Transverse colon (tissue), 4 donors: ENCODE results near the gene CEBPE. TPM values are rescaled to one million over a fixed set of nuclear protein-coding genes. Genes with fewer than 3 reads are reported as not detected.

ENCODE experiments used
- DNase-seq: peaks from one replicate; pipeline ENCODE4 v3.0.0-alpha.2; 2019
- H3K27ac ChIP-seq, 4 donors: fragments of 200-600 bp; sonication (generic); 2 replicates each; pipeline ENCODE4 v1.5.1; 2016 to 2018; ENCODE audit warnings: inconsistent platforms in 4 of 4
- H3K27me3 ChIP-seq: fragments of 200-600 bp; sonication (generic); 2 replicates; pipeline ENCODE4 v1.5.1; 2017; ENCODE audit warnings: inconsistent platforms
- H3K36me3 ChIP-seq, 4 donors: fragments of 200-600 bp; sonication (generic); 2 replicates each; pipeline ENCODE4 v1.5.1; 2017 to 2019; ENCODE audit warnings: inconsistent platforms in 4 of 4
- H3K4me1 ChIP-seq, 4 donors: fragments of 200-600 bp; sonication (generic); 2 replicates each; pipeline ENCODE4 v1.5.1; 2017 to 2020; ENCODE audit warnings: inconsistent platforms in 4 of 4
- H3K4me3 ChIP-seq, 4 donors: fragments of 200-600 bp; sonication (generic); 1 replicate in 1 of 4; 2 replicates in 3 of 4; pipeline versions ENCODE4 v1.5.1 to v1.6.1; 2017 to 2019; ENCODE audit warnings: inconsistent platforms in 4 of 4
- H3K9me3 ChIP-seq, 2 donors: fragments of 200-600 bp; sonication (generic); 2 replicates each; pipeline ENCODE4 v1.5.1; 2017 to 2019; ENCODE audit warnings: inconsistent platforms in 2 of 2
- CTCF ChIP-seq, 5 experiments: fragments of 200-600 bp in 3 of 5; fragments of 450-650 bp in 2 of 5; sonication (generic) in 3 of 5; IDR thresholded peaks; 1 replicate in 2 of 5; 2 replicates in 3 of 5; pipeline ENCODE4 v1.5.1; 2016 to 2017; ENCODE audit warnings: antibody characterized with exemption in 5 of 5, inconsistent platforms in 3 of 5, mild to moderate bottlenecking in 2 of 5, moderate library complexity in 1 of 5
- EP300 ChIP-seq: sonication (generic); formaldehyde crosslinking; IDR thresholded peaks from one replicate; pipeline ENCODE4 v1.6.1; 2017; ENCODE audit warnings: antibody characterized with exemption, low read depth
- POLR2A ChIP-seq: fragments of 450-650 bp; IDR thresholded peaks from one replicate; pipeline ENCODE4 v1.6.1; 2016; ENCODE audit warnings: antibody characterized with exemption, mild to moderate bottlenecking, moderate library complexity
- POLR2AphosphoS5 ChIP-seq, 3 donors: sonication (generic); formaldehyde crosslinking; IDR thresholded peaks; one replicate each; pipeline ENCODE4 v1.6.1; 2016; ENCODE audit warnings: antibody characterized with exemption in 3 of 3
- WGBS, 2 donors: methylation state at CpG; one replicate each; pipeline ENCODE4 v1.1.5; 2018; ENCODE audit warnings: low coverage in 1 of 2; 5-methylcytosine and 5-hydroxymethylcytosine counted together
- in situ Hi-C, 4 donors: fragments of 200-750 bp; cut with MboI; loops; one replicate each; pipeline versions ENCODE4 v1.15.0 to v1.15.1; 2017; ENCODE audit warnings: low sequenced_read_pairs in 3 of 4, low pct_ligation_motif_present in 1 of 4, low pct_unique_long_range_greater_than_20kb in 1 of 4
- intact Hi-C: fragments of 100-400 bp; cut with DNase I; formaldehyde crosslinking; loops from one replicate; pipeline ENCODE4 v1.15.1; 2023; ENCODE audit warnings: low total_unique reads
- total RNA-seq, 4 donors: library from RNA; depleted of rRNA; stranded (reverse); fragments of >200 nt; gene quantifications; one replicate each; pipeline ENCODE4 v1.1.0, GENCODE V29; 2016

Gene CEBPE
- total RNA-seq, 4 donors from 2014 or later: not detected

GRCh38 chr14:23091294-23092225, 27.5 kb downstream of the CEBPE start:
- WGBS, 2 donors: 88 to 89% methylated on average over 9 to 12 of the region's 12 CpGs
- H3K27me3 ChIP-seq: no peaks in the 10 kb centered on the region
- DNase-seq: no peak
- intact Hi-C loops: no loop called here
- H3K4me1 ChIP-seq: peaks cover 11 to 32% (median 16%) of the 10 kb centered on the region in 4 donors
- TF ChIP-seq POLR2A (no peak), CTCF (IDR thresholded peaks at IDR 0.05) (no peak), EP300 (no peak), POLR2AphosphoS5 (IDR thresholded peaks at IDR 0.05) (no peak)
- no peaks in the 10 kb centered on the region for H3K9me3 ChIP-seq
- no peak overlapping the region for H3K27ac ChIP-seq
- H3K36me3 ChIP-seq: peaks cover 0 to 63% (median 25%) of the 10 kb centered on the region in 4 donors
- in situ Hi-C loops: no loop called here
- H3K4me3 ChIP-seq: no peak overlapping the region

- no peaks in the 10 kb centered on the region for H3K27me3 ChIP-seq
- intact Hi-C loops: no loop called here
- no peaks in the 10 kb centered on the region for H3K9me3 ChIP-seq
- no peak for DNase-seq
- in situ Hi-C loops: no loop called here
- TF ChIP-seq EP300: no peak
- peaks cover 10 to 31% (median 14%) of the 10 kb centered on the region in 4 donors for H3K4me1 ChIP-seq
- H3K36me3 ChIP-seq: peaks cover 0 to 73% (median 31%) of the 10 kb centered on the region in 4 donors
- H3K4me3 ChIP-seq: no peak overlapping the region
- no peak overlapping the region for H3K27ac ChIP-seq
- 86 to 92% methylated on average over 3 to 4 of the region's 4 CpGs for WGBS, 2 donors
Measured at GRCh38 chr14:23090254-23090636, 28.8 kb downstream of the CEBPE start.

- no peak overlapping the region for H3K27ac ChIP-seq
- no peak for DNase-seq
- TF ChIP-seq CTCF (IDR thresholded peaks at IDR 0.05) (no peak), POLR2AphosphoS5 (IDR thresholded peaks at IDR 0.05) (no peak), POLR2A (no peak), EP300 (no peak)
- intact Hi-C loops (no loop called here), in situ Hi-C loops (no loop called here)
- peaks cover 10 to 31% (median 14%) of the 10 kb centered on the region in 4 donors for H3K4me1 ChIP-seq
- 90 to 91% methylated on average over 11 to 12 of the region's 12 CpGs for WGBS, 2 donors
- H3K9me3 ChIP-seq: no peaks in the 10 kb centered on the region
- no peaks in the 10 kb centered on the region for H3K27me3 ChIP-seq
- peaks cover 0 to 79% (median 33%) of the 10 kb centered on the region in 4 donors for H3K36me3 ChIP-seq
- no peak overlapping the region for H3K4me3 ChIP-seq
Measured at GRCh38 chr14:23089498-23090253, 29.4 kb downstream of the CEBPE start.

GRCh38 chr14:23086565-23086964, 32.5 kb downstream of the CEBPE start:
- Histone ChIP-seq H3K4me3 (no peak overlapping the region), H3K4me1 (peaks cover 0 to 6% (median 0%) of the 10 kb centered on the region in 4 donors), H3K27ac (no peak overlapping the region), H3K9me3 (no peaks in the 10 kb centered on the region), H3K27me3 (no peaks in the 10 kb centered on the region), H3K36me3 (peaks cover 0 to 85% (median 41%) of the 10 kb centered on the region in 4 donors)
- no peak for DNase-seq
- intact Hi-C loops (no loop called here), in situ Hi-C loops (no loop called here)
- WGBS, 2 donors: 85 to 100% methylated on average over 1 of the region's 1 CpG
- no peak for TF ChIP-seq CTCF (IDR thresholded peaks at IDR 0.05)
